HG02870 (cell line): Measurements from ENCODE around the gene ABCA2.
A peak's percentile ranks its signal among the peaks of the same experiment; 100 is the strongest.

Source experiments
- ATAC-seq: cut with Tn5 transposase; IDR thresholded peaks from one replicate; pipeline ENCODE4 v1.9.1; 2021; ENCODE audit warnings: mild to moderate bottlenecking, moderate library complexity; ENCODE audit not compliant: unreplicated experiment

ABCA2 gene, protein sequence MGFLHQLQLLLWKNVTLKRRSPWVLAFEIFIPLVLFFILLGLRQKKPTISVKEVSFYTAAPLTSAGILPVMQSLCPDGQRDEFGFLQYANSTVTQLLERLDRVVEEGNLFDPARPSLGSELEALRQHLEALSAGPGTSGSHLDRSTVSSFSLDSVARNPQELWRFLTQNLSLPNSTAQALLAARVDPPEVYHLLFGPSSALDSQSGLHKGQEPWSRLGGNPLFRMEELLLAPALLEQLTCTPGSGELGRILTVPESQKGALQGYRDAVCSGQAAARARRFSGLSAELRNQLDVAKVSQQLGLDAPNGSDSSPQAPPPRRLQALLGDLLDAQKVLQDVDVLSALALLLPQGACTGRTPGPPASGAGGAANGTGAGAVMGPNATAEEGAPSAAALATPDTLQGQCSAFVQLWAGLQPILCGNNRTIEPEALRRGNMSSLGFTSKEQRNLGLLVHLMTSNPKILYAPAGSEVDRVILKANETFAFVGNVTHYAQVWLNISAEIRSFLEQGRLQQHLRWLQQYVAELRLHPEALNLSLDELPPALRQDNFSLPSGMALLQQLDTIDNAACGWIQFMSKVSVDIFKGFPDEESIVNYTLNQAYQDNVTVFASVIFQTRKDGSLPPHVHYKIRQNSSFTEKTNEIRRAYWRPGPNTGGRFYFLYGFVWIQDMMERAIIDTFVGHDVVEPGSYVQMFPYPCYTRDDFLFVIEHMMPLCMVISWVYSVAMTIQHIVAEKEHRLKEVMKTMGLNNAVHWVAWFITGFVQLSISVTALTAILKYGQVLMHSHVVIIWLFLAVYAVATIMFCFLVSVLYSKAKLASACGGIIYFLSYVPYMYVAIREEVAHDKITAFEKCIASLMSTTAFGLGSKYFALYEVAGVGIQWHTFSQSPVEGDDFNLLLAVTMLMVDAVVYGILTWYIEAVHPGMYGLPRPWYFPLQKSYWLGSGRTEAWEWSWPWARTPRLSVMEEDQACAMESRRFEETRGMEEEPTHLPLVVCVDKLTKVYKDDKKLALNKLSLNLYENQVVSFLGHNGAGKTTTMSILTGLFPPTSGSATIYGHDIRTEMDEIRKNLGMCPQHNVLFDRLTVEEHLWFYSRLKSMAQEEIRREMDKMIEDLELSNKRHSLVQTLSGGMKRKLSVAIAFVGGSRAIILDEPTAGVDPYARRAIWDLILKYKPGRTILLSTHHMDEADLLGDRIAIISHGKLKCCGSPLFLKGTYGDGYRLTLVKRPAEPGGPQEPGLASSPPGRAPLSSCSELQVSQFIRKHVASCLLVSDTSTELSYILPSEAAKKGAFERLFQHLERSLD (N-terminal part only)

DNA sequence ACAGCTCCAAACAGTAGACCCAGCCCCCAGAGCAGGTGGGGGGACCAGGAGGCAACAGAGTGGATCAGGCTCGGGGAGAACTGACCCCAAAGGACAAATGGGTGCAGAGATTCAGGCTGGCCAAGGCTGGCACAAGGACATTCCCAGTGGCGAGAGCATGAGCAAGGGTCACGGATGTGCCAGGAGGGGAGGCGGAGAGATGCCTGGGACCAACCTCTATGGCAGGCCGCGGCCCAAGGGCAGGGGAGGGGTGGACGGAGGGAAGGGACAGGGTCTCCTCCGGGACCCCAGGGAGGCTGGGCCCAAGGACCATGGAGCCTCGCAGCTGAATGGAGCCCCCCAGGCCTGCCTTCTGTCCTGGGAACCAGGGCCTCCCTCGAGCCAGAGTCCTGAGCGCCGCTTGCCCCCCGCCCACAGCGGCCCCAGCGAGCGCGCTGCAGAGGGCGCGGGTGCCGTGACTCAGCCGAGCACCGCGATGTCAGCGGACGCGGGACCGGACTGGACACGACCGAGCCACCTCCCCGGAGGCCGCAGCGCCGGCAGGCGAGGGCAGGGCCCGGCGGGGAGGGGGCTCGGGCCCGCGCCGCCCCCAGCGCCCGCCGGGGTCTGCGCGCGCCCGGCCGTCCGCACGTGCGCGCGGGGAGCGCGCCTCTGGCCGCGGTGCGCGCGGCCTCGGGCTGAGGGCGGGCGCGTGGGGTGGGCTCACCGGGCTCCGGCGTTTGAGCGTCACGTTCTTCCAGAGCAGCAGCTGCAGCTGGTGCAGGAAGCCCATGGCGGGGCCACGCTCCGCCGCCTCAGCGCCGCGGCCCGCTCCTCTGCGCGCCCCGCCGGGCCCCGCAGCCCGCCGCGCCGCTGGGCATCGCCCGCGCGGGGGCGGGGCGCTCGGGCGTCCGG, at the start of gene ABCA2:
TSS of gene ABCA2 (minus strand) at position 869 of the 894 bp plus-strand sequence. CDS start at position 772, 97 bp downstream.
- ATAC-seq, result no peak

DNA sequence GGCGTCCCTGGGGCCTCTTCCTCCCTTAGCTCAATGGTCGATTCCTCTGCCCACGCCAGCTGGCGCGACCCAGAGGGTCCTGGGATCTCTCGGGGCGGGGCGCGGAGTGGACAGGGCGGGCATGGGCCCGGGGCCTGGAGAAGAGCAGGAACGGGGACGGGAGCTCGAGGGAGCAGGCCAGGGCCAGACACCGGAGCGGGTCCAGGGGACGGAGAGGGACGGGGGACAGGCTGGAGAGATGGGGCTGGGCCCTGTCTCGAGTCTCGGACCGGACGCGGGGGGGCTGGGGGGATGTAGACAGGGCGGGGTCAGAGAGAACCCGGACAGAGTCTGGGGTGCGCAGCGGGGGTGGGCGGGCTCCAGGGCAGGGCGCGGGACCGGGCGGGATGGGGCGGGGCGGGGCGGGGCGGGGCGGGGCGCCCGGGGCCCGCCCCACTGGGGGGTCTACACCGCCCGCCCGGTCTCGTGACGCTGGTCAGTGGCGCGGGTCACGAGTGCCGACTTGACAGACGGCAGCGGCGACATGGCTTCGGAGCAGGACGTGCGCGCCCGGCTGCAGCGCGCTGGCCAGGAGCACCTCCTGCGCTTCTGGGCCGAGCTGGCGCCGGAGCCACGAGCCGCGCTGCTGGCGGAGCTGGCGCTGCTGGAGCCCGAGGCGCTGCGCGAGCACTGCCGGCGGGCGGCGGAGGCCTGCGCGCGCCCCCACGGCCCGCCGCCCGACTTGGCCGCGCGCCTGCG, 49.1 kb upstream of the ABCA2 start, which contains the start of gene UAP1L1:
TSS of gene UAP1L1 (plus strand) at position 508 of the 738 bp plus-strand sequence. CDS start at position 524, 16 bp downstream.
- no peak for ATAC-seq

DNA sequence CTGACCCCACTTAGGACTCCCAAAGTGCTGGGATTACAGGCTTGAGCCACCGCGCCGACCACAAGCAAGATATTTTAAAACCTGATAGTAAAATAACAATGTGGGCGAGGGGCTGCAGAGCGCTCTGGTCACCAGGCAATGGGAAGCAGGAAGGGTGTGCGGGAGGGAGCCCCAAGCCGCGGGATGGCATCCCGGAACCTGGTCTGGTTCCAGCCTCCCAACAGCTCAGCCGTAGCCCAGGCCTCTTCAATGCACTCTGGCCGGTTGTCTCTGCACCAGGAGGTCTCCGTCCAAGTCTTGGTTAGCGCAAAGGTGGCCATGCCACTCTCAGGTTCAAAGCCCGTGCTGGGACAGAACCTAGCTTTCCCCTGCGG, 48.6 kb upstream of the ABCA2 start:
- no peak for ATAC-seq

DNA sequence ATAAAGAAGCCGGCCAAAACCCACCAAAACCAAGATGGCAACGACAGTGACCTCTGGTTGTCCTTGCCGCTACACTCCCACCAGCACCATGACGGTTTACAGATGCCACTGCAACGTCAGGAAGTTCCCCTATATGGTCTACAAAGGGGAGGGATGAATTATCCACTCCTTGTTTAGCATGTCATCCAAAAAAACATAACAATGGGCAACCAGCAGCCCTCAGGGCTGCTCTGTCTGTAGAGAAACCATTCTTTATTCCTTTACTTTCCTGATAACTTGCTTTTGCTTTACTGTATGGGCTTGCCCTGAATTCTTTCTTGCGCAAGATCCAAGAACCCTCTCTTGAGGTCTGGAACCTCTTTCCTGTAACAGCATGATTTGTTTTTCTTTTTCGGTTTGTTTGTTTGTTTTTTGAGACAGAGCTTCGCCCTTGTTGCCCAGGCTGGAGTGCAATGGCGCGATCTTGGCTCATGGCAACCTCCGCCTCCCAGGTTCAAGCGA, 47.3 kb upstream of the ABCA2 start:
- no peak for ATAC-seq

DNA sequence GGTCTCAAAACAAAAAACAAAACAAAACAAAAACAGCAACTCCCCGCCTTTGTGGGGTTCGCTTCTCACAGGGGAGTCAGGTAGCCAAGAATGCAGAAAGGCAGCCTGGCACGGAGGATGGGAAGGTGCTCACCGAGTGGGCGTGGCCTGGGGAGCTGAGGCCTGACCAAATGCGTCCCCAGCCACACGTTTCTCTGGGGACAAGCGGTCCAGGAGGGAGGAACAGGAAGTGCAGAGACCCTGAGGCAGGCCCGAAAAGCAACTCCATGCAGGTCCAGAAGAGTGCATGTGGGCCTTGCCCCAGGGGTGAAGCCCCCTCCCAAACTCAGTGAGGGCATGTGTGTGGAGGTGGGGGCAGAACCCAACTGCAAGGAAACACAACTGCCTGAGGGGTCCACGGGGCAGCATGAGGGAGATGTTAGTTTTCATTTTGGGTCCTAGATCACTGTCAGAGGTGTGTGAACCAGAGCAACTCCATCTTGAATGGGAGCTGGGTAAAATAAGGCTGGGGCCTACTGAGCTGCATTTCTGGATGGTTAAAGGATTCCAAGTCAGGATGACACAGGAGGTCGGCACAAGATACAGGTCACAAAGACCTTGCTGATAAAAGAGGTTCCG, 46.7 kb upstream of the ABCA2 start:
- ATAC-seq, result no peak

DNA sequence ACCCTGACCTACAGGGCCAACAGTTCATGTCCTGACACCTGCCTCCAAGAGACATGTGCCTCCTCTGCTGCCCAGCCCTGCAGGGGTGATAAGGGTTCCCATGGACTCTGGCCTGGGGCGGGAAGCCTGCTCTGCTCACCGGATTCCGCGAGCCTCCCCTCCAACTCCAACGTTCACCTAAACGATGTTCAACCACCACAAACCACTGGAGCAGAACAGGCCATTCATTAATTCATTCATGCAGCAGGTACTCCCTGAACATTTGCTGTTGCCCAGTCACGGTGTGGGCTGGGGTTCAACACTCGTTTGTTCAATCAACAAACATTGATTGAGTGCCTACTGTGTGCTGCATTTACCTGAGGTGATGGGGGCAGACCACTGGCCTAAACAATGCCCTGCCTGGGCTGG, 46.0 kb upstream of the ABCA2 start:
- ATAC-seq, result no peak

DNA sequence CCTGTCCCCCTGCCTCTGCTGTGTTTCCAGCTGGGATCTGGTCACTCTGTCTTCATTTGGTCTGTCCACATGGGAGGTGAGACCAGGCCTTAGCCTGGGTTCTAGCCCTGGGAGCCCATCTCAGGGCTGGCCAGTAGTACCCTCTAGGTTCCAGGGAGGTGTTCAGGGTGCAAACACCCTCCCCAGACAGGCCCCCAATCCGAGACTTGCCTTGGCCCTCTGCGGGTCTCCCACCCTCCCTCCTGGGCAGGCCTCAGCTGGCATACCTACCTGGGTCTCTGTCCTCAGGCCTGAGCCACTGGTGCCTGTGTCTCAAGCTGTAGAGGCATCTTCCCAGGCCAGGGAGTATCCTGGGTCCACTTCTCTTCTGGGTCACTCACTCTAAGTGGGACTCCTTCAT, 43.2 kb upstream of the ABCA2 start:
- no peak for ATAC-seq

DNA sequence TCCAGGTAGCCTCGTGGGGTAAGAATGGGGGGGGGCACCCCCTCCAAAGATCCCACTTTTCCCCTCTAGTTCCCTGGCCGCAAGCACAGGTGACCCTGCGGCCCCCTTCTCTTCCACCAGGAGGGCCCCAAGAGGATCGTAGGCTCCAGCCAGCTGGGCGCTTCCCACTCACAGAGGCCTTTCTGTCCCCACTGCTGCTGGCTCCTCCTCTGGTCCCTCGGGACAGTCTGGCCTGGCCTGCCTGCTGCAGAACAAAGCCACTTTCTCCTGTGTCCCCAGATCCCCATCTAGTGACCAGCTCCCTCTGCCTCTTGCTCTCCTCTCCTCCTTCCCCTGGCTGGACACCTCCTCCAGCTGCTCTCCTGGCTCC, 42.9 kb upstream of the ABCA2 start:
- ATAC-seq, result peak; percentile 11

DNA sequence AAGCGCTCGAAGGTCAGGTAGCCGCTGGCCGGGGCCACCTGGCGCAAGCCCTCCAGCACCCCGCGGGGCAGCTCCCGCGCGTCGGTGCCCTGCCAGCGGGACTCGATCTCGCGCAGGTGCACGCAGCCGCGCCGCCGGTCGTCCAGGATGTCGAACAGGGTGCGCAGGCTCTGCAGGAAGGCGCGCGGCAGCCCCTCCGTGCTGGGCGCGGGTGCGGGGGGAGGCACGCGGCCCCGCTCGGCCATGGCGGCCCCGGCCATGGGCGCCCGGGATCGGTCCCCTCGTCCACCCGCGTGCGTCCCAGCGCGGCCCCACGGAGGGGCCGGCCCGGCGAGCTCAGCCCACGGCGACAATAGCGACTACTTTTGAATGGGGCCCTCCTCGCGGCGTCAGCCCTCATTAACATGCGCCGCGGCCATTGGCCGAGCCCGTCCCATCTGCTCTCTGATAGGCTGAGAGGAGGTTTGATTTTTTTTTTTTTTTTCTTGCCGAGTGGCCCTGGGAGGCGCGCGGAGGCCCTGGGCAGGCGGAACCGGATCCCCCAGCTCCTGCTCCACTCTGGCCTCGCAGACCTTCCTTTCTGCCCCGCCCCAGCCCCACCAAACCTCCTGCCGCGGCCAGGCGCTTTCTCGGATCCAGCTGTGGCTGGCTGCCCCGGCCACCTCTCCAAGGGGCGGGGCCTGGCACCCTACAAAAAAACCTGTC, 42.3 kb upstream of the ABCA2 start, which contains the start of gene SAPCD2:
TSS of gene SAPCD2 (minus strand) at position 357 of the 705 bp plus-strand sequence. CDS start at position 260, 97 bp downstream.
- peak; percentile 69 for ATAC-seq

DNA sequence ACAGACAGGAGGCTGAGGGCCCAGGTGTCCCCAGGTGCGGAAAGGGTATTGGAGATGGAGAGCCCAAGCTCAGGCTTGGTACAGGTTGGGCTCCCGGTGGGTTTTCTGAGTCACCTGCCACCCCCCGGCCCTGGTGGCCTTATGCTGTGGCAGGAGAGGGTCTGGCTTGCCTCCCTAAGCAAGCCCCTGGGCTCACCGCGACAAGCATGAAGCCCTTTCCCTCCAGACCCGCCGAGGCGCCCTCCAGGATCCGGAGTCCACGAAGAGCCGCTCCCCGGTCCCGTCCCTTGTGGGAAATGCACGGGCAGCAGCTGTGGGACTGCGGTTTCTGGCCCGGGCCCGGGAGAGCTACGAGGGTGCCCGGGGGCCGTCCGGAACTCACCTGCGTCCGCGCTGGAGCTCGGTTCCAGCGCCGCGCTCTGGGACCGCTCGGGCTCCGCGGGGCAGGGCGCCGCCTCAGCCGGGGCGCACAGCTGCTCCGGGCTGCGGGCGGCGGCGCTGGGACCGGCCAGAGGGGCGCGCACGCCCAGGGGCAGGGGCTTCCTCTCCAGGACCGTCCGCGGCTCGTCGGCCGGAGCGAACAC, 41.6 kb upstream of the ABCA2 start:
- no peak for ATAC-seq

DNA sequence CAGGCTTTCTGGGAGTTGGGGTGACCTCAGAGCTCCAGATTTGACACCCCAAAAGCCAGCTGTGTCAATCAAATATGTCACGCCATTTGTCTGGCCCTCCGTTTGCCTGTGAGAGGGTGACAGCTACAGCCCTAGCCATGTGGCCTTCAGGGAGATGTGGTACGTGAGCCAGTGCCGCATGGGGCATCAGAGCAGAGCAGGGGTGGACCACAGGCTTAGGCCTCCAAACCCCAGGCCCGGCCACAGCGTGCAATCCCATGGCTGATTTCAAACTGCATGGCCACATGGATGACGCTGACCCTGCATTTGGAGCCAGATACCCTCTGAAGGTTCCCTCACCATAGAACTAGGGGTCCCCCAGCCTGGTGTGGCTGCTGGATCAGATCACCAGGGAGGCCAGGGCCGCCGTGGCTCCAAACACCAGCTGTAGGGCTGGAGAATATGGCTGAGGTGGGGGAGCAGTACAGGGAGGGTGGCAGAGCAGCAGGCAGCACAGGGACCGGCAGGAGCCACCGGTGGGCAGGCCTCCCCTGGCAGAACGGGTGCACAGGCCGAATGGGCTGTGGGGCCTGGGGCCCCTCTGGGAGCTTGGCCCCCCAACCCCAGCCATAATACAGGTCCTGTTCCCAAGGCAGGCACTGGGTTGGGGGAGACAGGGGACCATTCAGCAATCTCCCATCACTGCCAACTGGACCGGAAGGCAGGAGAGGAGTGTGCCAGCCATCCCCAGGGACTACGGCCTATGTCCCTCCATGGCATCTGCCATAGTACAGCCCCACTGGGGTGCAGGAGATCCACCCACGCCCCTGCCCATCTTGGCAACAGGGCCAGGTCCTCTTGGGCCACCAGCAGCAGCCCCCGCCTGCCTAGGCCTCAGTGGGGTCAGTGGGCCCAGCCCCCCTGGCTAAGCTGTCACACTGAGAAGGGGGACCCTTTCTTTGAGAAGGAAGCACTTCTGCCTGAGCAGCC, 40.8 kb upstream of the ABCA2 start:
- ATAC-seq, result no peak

DNA sequence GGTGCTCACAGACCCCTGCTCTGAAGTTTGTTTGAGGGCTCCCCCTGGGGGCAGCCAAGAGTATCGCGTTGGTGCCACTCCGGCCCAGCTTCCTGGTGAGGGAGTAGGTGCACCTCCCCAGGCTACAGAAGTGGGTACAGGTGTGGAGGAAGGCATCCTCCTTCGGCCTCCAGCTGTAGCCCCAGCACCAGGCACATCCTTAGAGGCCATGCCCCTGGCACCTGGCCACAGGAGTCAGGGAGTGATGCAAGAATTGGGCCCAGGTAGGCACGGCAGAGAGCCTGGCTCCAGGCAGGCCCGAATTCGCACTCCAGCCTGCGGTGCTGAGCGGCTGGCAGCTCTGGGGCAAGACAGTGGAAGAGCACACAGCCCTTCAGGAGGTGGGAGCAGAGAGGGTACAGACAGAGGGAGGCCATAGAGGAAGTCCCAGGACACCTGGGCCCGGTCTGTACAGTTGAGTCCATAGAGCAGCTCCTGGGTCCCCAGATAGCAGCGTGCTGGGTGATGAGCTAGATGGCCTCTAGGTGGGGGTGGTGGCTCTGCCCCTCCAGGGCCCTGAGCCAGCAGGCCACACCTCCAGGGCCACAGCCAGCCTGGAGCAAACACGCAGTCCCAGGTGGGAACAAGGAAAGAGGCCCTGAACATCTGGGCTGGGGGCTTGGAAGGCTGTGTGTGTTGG, 40.0 kb upstream of the ABCA2 start:
- no peak for ATAC-seq

DNA sequence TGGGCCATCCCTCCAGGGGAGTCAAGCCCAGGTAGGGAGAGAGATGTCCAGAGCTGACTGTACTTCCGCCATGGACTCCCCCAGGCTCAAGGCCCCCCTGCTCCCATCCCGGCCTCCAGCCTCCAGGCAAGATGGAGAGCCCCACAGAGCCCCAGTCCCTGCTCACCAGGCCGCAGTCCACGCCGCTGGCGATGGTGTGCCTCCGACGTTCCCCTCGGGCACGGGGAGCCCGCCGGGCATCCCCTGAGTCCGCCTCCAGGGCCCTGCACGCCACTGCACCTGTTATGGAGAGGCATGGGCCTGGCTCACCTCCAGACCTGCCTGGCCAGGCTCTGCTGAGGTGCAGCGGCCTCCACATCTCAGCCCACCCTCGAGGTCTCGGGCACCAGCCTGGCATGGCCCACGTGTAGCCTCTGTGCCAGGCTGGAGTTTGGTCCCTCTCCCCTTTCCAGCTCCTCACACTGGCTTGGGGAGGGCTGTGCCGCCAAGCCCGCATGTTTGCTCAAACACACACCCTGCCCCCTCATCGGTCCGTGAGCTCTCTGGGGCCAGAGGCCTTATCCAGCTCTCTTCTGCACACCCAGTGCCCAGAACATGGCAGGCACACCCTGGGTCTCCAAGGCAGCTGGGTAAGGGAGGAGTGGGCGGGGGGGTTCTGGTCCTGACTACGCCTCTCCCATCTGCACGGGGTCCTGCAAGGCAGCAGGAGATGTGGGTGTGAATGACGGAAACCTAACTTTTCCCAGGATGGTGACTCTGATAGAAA, 38.2 kb upstream of the ABCA2 start:
- ATAC-seq, result no peak

DNA sequence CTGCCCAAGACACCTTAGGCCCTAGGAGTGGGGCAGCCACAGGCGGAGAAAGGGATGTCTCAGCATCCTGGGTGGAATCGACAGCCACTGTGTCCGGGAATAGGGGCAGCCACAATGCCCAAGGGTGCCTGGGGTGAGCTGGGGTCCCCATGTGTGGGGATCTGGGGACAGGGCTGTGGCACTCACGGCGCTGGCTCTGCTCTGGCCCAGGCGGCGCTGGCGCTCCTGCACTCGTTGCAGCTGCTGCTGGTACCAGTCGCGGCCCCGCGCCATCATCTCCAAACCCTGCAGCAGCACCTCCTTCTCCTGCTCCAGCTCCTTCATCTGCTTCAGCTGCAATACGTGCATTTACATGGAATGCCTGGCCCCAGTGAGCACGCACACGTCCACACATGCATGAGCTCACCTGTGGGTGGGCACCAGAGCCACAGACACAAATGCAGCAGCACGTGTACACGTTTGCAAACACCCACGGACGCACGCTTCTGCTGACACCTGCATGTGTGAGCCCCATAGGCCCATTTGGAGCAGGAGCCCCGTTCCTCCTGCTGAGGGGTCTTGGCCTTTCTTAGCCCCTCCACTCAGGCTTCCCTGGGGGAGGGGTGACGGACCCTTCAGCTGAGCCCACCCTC, 37.4 kb upstream of the ABCA2 start:
- no peak for ATAC-seq

DNA sequence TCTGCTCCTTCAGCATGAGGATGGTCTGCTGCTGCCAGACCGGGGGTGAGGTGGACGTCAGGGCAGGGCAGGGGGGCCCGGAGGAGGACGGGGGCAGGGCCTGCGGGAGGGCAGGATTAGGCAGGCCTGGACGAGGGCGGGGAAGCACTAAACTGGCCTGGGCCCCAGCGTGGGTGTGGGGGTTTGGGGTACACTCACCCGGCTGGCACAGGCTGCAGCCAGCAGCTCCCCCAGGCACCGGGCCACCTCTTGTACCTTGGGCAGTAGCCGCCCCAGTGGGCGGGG, 36.8 kb upstream of the ABCA2 start:
- ATAC-seq, result no peak
